Right lobe of liver (tissue), 4 donors: Measurements from ENCODE around the gene SYT15.

Source experiments
- POLR2A ChIP-seq: fragments of 450-650 bp; IDR thresholded peaks from one replicate; pipeline ENCODE4 v1.6.1; 2017; ENCODE audit warnings: antibody characterized with exemption, mild to moderate bottlenecking
- TF ChIP-seq, protein P1 (sequence below), 4 donors: fragments of 200-600 bp in 3 of 4; fragments of 450-650 bp in 1 of 4; IDR thresholded peaks; one replicate each; pipeline versions ENCODE4 v1.5.1 to v1.8.0; 2016 to 2022; ENCODE audit warnings: antibody characterized with exemption in 4 of 4, mild to moderate bottlenecking in 2 of 4
- donor health status: DM: no; HTN: no; CAD: no.
- donor health status: DM: no; HTN: no; CAD: no.
- donor health status: DM: no; HTN: yes; CAD: no.

- TF ChIP-seq, protein P1, sequence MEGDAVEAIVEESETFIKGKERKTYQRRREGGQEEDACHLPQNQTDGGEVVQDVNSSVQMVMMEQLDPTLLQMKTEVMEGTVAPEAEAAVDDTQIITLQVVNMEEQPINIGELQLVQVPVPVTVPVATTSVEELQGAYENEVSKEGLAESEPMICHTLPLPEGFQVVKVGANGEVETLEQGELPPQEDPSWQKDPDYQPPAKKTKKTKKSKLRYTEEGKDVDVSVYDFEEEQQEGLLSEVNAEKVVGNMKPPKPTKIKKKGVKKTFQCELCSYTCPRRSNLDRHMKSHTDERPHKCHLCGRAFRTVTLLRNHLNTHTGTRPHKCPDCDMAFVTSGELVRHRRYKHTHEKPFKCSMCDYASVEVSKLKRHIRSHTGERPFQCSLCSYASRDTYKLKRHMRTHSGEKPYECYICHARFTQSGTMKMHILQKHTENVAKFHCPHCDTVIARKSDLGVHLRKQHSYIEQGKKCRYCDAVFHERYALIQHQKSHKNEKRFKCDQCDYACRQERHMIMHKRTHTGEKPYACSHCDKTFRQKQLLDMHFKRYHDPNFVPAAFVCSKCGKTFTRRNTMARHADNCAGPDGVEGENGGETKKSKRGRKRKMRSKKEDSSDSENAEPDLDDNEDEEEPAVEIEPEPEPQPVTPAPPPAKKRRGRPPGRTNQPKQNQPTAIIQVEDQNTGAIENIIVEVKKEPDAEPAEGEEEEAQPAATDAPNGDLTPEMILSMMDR (IDR thresholded peaks at IDR 0.05) = no peak
- no peak for TF ChIP-seq POLR2A
These were observed 18.5 kb upstream of the SYT15 start for GRCh38 chr10:46560381-46560780.
